SJCRH30 (cell line): ENCODE measurements around the gene FOLR3. TPM values are rescaled to one million over a fixed set of nuclear protein-coding genes. Genes with fewer than 3 reads are reported as not detected.
"Not testable (repeated sequence)": the region's sequence is repeated elsewhere in the genome, so short reads cannot be mapped to it uniquely, and the experiment has no call there.

Experiments used
- DNase-seq, 2 experiments: peaks; one replicate each; pipeline ENCODE4 v3.0.0-alpha.2; 2015 to 2020
- H3K27ac ChIP-seq: fragments of 250-450 bp; sonication (Bioruptor Pico); 2 replicates; pipeline ENCODE4 v1.5.1; 2020; ENCODE audit warnings: mild to moderate bottlenecking, moderate library complexity
- H3K27me3 ChIP-seq: fragments of 250-450 bp; sonication (Bioruptor Pico); 2 replicates; pipeline ENCODE4 v1.5.1; 2020; ENCODE audit warnings: mild to moderate bottlenecking, moderate library complexity
- H3K36me3 ChIP-seq: fragments of 250-450 bp; sonication (Bioruptor Pico); 2 replicates; pipeline ENCODE4 v1.5.1; 2020; ENCODE audit warnings: mild to moderate bottlenecking, moderate library complexity
- H3K4me1 ChIP-seq: fragments of 250-450 bp; sonication (Bioruptor Pico); 2 replicates; pipeline ENCODE4 v1.5.1; 2020; ENCODE audit warnings: mild to moderate bottlenecking, moderate library complexity
- H3K4me3 ChIP-seq: fragments of 250-450 bp; sonication (Bioruptor Pico); 2 replicates; pipeline ENCODE4 v1.5.1; 2020; ENCODE audit warnings: mild to moderate bottlenecking, moderate library complexity
- H3K9me3 ChIP-seq: fragments of 250-450 bp; sonication (Bioruptor Pico); replicated peaks from 2 replicates; pipeline ENCODE4 v1.5.1; 2020; ENCODE audit warnings: mild to moderate bottlenecking, moderate library complexity
- total RNA-seq: library from RNA; depleted of rRNA; stranded (reverse); fragments of >200 nt; shearing (Covaris generic); gene quantifications from 2 replicates; pipeline ENCODE4 v1.2.3, GENCODE V29; 2014

Gene FOLR3
- total RNA-seq, 1 experiment from 2014 or later: not detected

DNA sequence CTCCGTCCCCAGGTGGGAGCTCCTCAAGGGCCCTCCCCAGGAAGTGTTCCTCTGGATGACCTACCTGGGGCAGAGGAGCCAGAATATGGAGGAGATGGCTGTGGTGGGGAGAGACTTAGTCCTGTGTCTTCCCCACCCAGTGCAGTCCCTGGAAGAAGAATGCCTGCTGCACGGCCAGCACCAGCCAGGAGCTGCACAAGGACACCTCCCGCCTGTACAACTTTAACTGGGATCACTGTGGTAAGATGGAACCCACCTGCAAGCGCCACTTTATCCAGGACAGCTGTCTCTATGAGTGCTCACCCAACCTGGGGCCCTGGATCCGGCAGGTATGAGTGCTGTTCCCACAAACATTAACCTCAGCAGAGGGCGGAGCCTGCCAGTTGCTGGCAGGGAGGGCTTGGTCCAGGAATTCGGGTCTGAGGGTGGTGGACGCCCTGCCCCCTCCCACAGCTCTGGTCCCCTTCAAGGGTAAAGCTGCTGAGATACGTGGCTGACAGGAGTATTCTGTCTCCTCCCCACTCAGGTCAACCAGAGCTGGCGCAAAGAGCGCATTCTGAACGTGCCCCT is 3.4 kb downstream of the FOLR3 start:
- H3K4me1 ChIP-seq: no peaks in the 10 kb centered on the region
- no peak overlapping the region for H3K27ac ChIP-seq
- H3K27me3 ChIP-seq: no peaks in the 10 kb centered on the region
- no peak overlapping the region for H3K4me3 ChIP-seq
- H3K9me3 ChIP-seq: no peaks in the 10 kb centered on the region
- H3K36me3 ChIP-seq: no peaks in the 10 kb centered on the region
- no peak for DNase-seq

DNA sequence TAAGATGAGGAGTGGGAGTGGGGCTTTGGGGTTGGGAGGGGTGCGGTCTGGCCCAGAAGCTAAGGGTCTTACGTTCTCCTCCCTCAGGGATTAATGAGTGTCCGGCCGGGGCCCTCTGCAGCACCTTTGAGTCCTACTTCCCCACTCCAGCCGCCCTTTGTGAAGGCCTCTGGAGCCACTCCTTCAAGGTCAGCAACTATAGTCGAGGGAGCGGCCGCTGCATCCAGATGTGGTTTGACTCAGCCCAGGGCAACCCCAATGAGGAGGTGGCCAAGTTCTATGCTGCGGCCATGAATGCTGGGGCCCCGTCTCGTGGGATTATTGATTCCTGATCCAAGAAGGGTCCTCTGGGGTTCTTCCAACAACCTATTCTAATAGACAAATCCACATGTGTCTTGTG is 4.0 kb downstream of the FOLR3 start:
- H3K36me3 ChIP-seq: no peaks in the 10 kb centered on the region
- H3K9me3 ChIP-seq: no peaks in the 10 kb centered on the region
- DNase-seq: no peak
- no peaks in the 10 kb centered on the region for H3K27me3 ChIP-seq
- no peak overlapping the region for H3K27ac ChIP-seq
- no peak overlapping the region for H3K4me3 ChIP-seq
- H3K4me1 ChIP-seq: no peaks in the 10 kb centered on the region

DNA sequence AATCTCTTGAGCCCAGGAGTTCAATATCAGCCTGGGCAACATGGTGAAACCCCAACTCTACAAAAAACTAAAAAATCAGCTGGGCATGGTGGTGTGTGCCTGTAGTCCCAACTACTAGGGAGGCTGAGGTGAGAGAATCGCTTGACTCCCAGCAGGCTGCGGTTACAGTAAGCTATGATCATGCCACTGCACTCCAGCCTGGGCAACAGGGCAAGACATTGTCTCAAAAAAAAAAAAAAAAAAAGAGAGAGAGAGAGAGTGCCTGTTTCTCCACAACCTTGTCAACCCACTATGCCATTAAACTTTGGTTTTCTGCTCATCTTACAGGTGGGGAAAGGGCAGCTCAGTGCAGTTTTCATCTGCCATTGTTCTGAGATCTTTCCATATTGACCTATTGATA is 5.1 kb downstream of the FOLR3 start:
- H3K27me3 ChIP-seq: no peaks in the 10 kb centered on the region
- no peaks in the 10 kb centered on the region for H3K36me3 ChIP-seq
- H3K4me3 ChIP-seq: no peak overlapping the region
- H3K9me3 ChIP-seq: no peaks in the 10 kb centered on the region
- no peaks in the 10 kb centered on the region for H3K4me1 ChIP-seq
- H3K27ac ChIP-seq: no peak overlapping the region
- no peak for DNase-seq

DNA sequence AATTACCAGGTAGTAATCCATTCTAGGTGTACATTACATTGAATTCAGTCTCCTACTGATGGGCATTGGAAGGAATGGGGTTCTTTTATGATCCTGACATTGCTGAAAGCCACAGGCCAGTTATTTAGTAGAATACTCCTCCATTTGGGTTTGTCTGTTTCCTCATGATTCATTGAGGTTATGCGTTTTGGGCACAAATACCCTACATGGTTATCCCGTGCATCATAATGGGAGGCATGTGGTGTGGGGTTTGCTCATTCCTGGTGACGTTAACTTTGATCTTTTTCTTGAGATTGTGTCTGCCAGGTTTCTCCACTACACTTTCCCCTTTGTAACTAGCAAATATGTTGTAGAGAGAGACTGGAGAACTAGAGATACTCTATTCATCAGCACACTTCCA is 5.5 kb downstream of the FOLR3 start:
- H3K4me1 ChIP-seq: no peaks in the 10 kb centered on the region
- H3K27ac ChIP-seq: no peak overlapping the region
- no peaks in the 10 kb centered on the region for H3K27me3 ChIP-seq
- no peak overlapping the region for H3K4me3 ChIP-seq
- DNase-seq: no peak
- H3K9me3 ChIP-seq: no peaks in the 10 kb centered on the region
- no peaks in the 10 kb centered on the region for H3K36me3 ChIP-seq

DNA sequence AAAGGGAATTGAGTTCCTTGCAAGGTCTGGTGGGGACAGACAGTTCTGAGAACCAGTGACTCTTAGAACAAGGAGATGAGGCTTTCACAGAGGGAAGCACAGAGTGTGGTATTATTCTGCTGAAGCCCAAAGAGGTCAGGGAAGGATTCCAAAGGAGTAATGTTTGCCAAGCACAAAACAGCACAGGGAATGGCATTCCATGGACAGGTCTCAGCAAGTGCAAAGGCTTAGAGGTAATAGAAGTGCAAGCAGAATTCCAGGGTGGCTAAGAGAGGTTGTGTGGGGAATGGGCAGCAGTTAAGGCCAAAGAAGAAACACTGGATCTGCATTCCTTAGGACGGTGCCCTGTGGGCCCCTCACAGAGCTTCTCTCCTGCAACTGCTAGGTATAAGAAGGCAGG is 6.6 kb downstream of the FOLR3 start:
- not testable (repeated sequence) for H3K36me3 ChIP-seq, H3K4me1 ChIP-seq, H3K4me3 ChIP-seq, H3K9me3 ChIP-seq, H3K27ac ChIP-seq, DNase-seq, H3K27me3 ChIP-seq

DNA sequence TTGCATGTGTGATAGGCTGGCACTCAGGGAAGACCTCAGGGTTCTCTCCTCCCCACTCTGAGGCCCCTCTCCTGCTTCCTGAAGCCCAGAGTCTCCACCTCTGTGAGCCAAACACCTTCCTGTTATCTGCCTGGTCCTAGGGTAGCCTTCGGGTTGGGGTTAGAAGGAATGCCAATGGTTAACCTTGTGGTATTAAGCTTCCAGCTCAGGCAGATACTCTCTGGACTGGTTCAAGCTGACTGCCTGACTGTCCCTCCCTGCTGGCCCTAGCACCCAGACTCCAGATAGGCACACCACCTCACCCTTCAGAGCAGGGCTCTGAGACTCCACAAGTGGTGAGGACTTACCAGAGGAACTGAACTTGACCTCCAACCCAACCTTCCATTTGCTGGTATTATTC is 7.0 kb downstream of the FOLR3 start:
- not testable (repeated sequence) for H3K4me3 ChIP-seq, H3K36me3 ChIP-seq, H3K27me3 ChIP-seq, H3K27ac ChIP-seq, DNase-seq, H3K4me1 ChIP-seq, H3K9me3 ChIP-seq

DNA sequence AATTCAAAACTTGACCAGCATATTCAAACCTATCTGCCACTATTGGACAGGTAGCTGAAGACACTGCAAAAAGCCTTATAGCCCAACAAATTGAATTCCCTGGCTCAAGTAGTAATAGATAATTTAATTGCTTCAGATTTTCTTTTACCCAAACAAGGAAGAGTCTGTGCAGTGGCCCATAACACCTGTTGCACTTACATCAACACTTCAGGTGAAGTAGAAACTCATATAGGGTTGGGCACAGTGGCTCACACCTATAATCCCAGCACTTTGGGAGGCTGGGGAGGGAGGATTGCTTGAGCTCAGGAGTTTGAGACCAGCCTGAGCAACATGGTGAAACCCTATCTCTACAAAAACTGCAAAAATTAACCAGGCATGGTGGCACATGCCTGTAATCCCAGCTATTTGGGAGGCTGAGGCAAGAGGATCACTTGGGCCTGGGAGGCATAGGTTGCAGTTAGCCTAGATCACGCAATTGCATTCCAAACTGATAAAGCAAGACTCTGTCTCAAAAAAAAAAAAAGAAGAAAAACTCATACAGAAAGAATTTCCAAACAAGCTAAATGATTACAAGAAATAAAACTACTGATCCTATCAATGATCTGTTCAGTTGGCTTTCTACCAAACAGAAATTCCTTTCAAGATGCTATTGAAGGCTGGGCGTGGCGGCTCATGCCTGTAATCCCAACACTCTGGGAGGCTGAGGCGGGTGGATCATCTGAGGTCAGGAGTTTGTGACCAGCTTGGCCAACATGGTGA is 9.5 kb downstream of the FOLR3 start:
- Histone ChIP-seq H3K27me3 (no peaks in the 10 kb centered on the region), H3K9me3 (no peaks in the 10 kb centered on the region), H3K27ac (no peak overlapping the region), H3K4me1 (no peaks in the 10 kb centered on the region), H3K4me3 (no peak overlapping the region), H3K36me3 (no peaks in the 10 kb centered on the region)
- DNase-seq: no peak

DNA sequence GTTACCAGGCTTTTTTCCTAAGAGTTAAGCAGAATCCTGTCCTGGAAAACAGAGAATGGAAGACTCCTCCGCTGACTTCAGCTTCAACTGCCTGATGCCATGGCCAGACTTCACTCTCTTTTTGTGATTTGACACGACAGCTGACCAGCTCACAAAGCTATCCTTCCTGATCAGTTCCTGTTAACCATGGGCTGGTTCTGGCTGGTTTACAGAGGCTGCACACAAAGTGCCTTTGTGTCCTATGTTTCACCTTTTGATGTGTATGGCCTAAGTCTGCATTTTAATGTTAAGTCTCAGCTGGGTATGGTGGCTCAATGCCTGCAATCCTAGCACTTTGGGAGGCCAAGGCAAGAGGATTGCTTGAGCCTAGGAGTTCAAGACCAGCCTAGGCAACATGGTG is 11.1 kb downstream of the FOLR3 start:
- Histone ChIP-seq H3K36me3 (no peaks in the 10 kb centered on the region), H3K27ac (no peak overlapping the region), H3K9me3 (no peaks in the 10 kb centered on the region), H3K27me3 (no peaks in the 10 kb centered on the region), H3K4me3 (no peak overlapping the region), H3K4me1 (no peaks in the 10 kb centered on the region)
- DNase-seq: peak; percentile 40 to 61

DNA sequence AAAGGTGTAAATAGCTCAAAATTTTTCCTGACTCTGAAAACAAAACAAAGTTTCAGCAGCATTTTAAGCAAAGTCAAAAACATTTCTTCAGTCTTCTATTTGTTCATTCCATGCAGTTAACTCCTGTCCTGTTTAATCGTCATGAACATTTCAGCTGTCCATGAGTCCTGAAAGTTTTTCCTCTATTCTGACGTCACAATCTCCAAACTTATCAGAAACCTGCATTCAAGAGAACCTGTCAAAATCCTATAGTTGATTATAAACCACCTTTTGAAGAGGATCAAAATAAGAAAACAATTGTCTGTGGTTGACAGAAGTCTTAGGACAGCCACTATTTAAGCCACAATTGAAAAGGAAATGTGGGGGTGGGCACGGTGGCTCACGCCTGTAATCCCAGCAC is 15.4 kb downstream of the FOLR3 start:
- Histone ChIP-seq H3K4me1 (no peaks in the 10 kb centered on the region), H3K9me3 (no peaks in the 10 kb centered on the region), H3K27ac (no peak overlapping the region), H3K4me3 (no peak overlapping the region), H3K27me3 (no peaks in the 10 kb centered on the region), H3K36me3 (no peaks in the 10 kb centered on the region)
- DNase-seq: no peak

DNA sequence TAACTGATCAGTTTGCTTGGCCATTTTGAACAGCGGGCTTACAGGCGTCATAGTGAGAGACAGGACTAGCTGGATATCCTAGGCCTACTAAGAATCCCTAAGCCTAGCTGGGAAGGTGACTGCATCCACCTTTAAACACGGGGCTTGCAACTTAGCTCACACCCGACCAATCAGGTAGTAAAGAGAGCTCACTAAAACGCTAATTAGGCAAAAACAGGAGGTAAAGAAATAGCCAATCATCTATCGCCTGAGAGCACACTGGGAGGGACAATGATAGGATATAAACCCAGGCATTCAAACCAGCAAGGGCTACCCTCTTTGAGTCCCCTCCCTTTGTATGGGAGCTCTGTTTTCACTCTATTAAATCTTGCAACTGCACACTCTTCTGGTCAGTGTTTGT is 18.3 kb downstream of the FOLR3 start:
- H3K9me3 ChIP-seq, H3K36me3 ChIP-seq, H3K27me3 ChIP-seq, H3K27ac ChIP-seq, H3K4me3 ChIP-seq, DNase-seq, H3K4me1 ChIP-seq: not testable (repeated sequence)

DNA sequence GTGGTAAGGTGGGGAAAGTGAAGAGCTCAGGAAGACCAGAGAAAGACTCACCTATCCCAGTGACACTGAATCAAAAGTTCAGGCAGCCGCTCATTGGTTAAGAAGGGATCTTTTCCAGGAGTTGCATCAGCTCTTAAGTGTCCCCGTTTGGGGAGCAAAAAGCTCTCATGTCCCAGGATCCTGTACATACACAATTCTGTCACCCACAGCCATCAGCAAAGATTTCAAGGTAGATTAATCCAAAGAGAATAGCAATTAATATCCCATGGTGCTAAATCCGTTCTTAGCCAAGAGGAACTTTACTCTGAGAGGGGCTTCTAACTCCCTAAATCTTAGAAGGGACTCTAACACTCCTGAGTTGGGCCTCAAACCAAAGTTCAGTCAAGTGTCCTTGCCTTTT is 19.3 kb downstream of the FOLR3 start:
- H3K4me3 ChIP-seq: no peak overlapping the region
- no peaks in the 10 kb centered on the region for H3K36me3 ChIP-seq
- no peaks in the 10 kb centered on the region for H3K4me1 ChIP-seq
- no peak for DNase-seq
- no peaks in the 10 kb centered on the region for H3K9me3 ChIP-seq
- no peak overlapping the region for H3K27ac ChIP-seq
- no peaks in the 10 kb centered on the region for H3K27me3 ChIP-seq

DNA sequence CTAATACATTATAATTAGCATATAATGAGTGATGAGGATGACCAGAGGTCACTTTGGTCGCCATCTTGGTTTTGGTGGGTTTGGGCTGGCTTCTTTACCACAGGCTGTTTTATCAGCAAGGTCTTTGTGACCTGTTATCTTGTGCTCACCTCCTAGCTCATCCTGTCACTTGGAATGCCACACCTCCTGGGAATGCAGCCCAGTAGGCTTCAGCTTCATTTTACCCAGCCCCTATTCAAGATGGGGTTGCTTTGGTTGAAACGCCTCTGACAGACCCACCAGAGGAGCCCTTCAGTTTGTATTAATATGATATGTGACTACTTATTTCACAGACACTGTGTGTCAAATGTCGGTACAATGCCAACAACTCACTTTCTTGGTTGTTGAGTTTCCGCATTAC is 20.2 kb downstream of the FOLR3 start:
- no peak for DNase-seq
- Histone ChIP-seq H3K4me3 (no peak overlapping the region), H3K27me3 (no peaks in the 10 kb centered on the region), H3K9me3 (no peaks in the 10 kb centered on the region), H3K4me1 (no peaks in the 10 kb centered on the region), H3K27ac (no peak overlapping the region), H3K36me3 (no peaks in the 10 kb centered on the region)

DNA sequence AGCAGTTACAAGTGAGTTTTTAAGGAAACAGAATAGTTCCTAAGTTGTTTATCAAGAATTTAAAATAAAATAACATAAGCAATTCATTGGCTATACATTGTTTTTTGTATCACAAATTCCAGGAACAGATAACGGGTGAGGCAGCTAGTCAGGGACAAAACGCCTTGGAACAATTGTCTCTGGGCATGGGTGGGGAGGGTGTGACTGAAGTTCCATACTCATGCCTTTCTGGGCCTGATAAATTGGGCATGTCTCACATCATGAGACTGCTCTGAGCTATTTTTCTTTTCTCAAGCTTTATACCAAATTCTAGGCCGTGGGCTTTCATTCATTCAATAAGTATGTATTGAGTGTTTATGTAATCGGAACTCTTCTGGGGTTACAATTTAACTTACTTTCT is 21.6 kb downstream of the FOLR3 start:
- Histone ChIP-seq H3K4me1 (no peaks in the 10 kb centered on the region), H3K9me3 (no peaks in the 10 kb centered on the region), H3K36me3 (no peaks in the 10 kb centered on the region), H3K27ac (no peak overlapping the region), H3K4me3 (no peak overlapping the region), H3K27me3 (no peaks in the 10 kb centered on the region)
- no peak for DNase-seq

DNA sequence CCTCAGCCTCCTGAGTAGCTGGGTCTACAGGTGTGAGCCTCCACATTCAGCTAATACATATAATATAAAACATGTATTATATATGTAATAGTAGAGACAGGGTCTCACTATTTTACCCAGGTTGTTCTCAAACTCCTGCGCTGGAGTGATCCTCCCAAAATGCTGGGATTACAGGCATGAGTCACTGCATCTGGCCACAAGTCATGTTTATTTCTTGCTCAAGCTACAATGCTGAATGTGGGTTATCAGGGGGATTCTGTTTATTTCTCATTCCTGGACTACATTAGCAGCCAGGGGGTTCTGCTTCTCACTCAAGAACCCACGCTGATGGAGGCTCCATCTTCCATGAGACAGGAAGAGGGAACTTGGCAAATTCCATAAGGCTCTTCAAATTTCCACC is 24.8 kb downstream of the FOLR3 start:
- Histone ChIP-seq H3K4me1 (no peaks in the 10 kb centered on the region), H3K27me3 (no peaks in the 10 kb centered on the region)

DNA sequence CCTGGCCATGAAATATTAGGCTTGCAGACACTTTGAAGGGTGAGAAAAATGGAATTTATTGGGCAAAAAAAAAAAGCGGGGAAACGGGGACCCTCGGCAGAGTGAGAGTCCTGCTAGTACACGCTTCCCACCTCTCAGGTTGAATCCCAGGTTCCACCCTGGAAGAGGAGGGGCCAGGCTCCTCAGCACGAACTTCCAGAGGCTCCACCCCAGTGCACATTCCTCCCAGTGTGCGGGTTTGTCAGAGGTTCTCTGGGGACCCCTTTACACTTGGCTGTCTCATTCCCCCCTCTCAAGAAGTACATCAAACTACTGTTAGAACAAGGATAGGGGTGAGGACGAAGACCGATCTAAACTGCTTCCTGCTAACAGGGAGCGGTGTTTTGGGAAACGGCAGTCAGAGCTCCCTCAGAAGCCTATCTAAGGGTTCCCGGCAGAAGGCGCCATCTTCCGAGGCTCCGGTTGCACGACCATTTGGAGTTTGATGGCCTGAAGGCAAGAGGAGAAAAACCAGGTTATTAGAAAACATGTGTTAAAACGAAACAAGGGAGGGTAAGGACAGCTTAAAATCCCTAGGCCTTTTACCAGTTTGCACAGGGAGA is 27.5 kb downstream of the FOLR3 start:
- no peak for DNase-seq
- H3K4me3 ChIP-seq: 0 out of 2 replicates have a peak overlapping the region, but pooled peaks have one; percentile 21
- H3K27ac ChIP-seq: no peak overlapping the region
- H3K4me1 ChIP-seq: no peaks in the 10 kb centered on the region
- H3K36me3 ChIP-seq: no peaks in the 10 kb centered on the region
- H3K9me3 ChIP-seq: no peaks in the 10 kb centered on the region
- H3K27me3 ChIP-seq: no peaks in the 10 kb centered on the region

More for the DNA sequence above, 24.8 kb downstream of the FOLR3 start:
- no peaks in the 10 kb centered on the region for H3K9me3 ChIP-seq
- no peak overlapping the region for H3K4me3 ChIP-seq
- no peak for DNase-seq
- H3K27ac ChIP-seq: no peak overlapping the region
- no peaks in the 10 kb centered on the region for H3K36me3 ChIP-seq

DNA sequence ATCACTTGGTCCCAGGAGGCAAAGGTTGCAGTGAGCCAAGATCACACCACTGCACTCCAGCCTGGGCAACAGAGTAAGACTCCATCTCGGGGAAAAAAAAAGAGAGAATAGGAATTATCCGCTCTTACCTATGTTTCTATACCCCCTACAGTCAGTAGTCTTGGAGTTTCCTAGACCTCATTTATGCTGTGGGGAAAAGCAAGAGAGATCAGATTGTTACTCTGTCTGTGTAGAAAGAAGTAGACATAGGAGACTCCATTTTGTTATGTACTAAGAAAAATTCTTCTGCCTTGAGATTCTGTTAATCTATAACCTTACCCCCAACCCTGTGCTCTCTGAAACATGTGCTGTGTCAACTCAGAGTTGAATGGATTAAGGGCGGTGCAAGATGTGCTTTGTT is 28.7 kb downstream of the FOLR3 start:
- DNase-seq, H3K9me3 ChIP-seq, H3K4me1 ChIP-seq, H3K27me3 ChIP-seq, H3K36me3 ChIP-seq, H3K27ac ChIP-seq, H3K4me3 ChIP-seq: not testable (repeated sequence)
